Muscle of leg (tissue), 11 donors: Measurements from ENCODE around the gene KCP. TPM values are rescaled to one million over a fixed set of nuclear protein-coding genes. Genes with fewer than 3 reads are reported as not detected.
A peak's percentile ranks its signal among the peaks of the same experiment; 100 is the strongest.

Source experiments
- DNase-seq: peaks from one replicate; pipeline ENCODE4 v3.0.0; 2013
- H3K27ac ChIP-seq: one replicate; pipeline ENCODE4 v1.5.1; 2013; ENCODE audit warnings: mild to moderate bottlenecking, low read length, control low read depth
- H3K27me3 ChIP-seq: one replicate; pipeline ENCODE4 v1.6.1; 2013; ENCODE audit warnings: low read length; ENCODE audit not compliant: control insufficient read depth, insufficient read depth
- H3K36me3 ChIP-seq: one replicate; pipeline ENCODE4 v1.6.1; 2013; ENCODE audit warnings: low read length; ENCODE audit not compliant: control insufficient read depth, insufficient read depth
- H3K4me1 ChIP-seq: one replicate; pipeline ENCODE4 v1.6.1; 2013; ENCODE audit warnings: low read length; ENCODE audit not compliant: control insufficient read depth, insufficient read depth
- H3K4me3 ChIP-seq: one replicate; pipeline ENCODE4 v1.5.1; 2013; ENCODE audit warnings: low read length, control low read depth
- H3K9me3 ChIP-seq: replicated peaks from 2 replicates; pipeline ENCODE4 v1.6.1; 2013; ENCODE audit warnings: low read depth, low read length; ENCODE audit not compliant: control insufficient read depth
- WGBS: methylation state at CpG from one replicate; pipeline ENCODE4 v1.1.5; 2013; ENCODE audit warnings: missing lambda C conversion rate; ENCODE audit not compliant: insufficient coverage; 5-methylcytosine and 5-hydroxymethylcytosine counted together
- polyA plus RNA-seq, 8 donors: library from polyadenylated mRNA; unstranded; fragments of 120-200 nt; gene quantifications; one replicate each; pipeline versions ENCODE4 v1.2.1 to v1.2.3, GENCODE V29; 2013; ENCODE audit warnings: inconsistent platforms in 1 of 8, low replicate concordance in 1 of 8; ENCODE audit not compliant: insufficient read length in 8 of 8, insufficient read depth in 1 of 8
- total RNA-seq: library from RNA; stranded (reverse); fragments of 120-200 nt; gene quantifications from one replicate; pipeline ENCODE4 v1.2.4, GENCODE V29; 2013

The KCP gene
- total and polyA plus RNA-seq, 9 donors: 0.50 to 1.8 (median 1.1) TPM

DNA sequence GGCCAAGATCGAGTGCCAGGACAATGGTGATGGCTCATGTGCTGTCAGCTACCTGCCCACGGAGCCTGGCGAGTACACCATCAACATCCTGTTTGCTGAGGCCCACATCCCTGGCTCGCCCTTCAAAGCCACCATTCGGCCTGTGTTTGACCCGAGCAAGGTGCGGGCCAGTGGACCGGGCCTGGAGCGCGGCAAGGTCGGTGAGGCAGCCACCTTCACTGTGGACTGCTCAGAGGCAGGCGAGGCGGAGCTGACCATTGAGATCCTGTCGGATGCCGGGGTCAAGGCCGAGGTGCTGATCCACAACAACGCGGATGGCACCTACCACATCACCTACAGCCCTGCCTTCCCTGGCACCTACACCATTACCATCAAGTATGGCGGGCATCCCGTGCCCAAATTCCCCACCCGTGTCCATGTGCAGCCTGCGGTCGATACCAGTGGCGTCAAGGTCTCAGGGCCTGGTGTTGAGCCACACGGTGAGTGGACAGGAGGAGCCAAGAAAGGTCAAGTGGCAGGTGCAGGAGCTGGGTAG is 65.7 kb downstream of the KCP start:
- DNase-seq: no peak
- Histone ChIP-seq H3K27me3 (no peaks in the 10 kb centered on the region), H3K27ac (peak overlapping the region; percentile 59), H3K4me1 (no peaks in the 10 kb centered on the region), H3K36me3 (peaks cover 99% of the 10 kb centered on the region), H3K9me3 (no peaks in the 10 kb centered on the region), H3K4me3 (no peak overlapping the region)
- WGBS: 95% methylated on average over 19 of the region's 25 CpGs

- 94% methylated on average over 17 of the region's 17 CpGs for WGBS
These were observed 66.4 kb downstream of the KCP start for GRCh38 chr7:128843938-128844621.

DNA sequence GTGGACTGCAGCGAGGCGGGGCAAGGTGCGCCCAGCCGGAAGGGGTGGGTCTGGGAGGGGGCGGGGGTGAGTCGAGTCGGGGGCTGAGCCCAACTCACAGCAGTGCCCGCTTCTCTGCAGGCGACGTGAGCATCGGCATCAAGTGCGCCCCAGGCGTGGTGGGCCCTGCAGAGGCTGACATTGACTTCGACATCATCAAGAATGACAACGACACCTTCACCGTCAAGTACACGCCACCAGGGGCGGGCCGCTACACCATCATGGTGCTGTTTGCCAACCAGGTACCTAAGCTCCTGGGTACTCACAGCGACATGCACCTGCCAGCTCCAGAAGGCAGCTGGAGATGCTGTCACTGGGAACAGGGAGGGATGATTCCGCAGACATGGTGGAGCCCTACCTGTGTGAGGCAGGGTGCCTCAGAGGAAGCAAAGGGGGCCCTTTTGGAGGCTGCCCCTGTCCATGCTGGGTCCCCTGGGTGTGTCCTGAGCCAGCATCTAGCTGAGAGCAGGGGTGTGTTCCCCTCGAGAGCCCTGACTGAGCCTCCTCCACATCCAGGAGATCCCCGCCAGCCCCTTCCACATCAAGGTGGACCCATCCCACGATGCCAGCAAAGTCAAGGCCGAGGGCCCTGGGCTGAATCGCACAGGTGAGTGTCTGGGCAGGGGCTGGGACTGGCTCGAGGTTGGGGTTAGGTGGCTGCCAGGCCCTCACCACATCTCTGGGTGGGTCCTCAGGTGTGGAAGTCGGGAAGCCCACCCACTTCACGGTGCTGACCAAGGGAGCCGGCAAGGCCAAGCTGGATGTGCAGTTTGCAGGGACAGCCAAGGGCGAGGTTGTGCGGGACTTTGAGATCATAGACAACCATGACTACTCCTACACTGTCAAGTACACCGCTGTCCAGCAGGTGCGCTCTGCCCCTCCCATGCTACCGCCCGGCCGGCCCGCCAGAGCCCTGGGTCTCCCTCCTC is 67.6 kb downstream of the KCP start:
- no peak for DNase-seq
- Histone ChIP-seq H3K36me3 (peaks cover 99% of the 10 kb centered on the region), H3K4me1 (peaks cover 10% of the 10 kb centered on the region), H3K9me3 (no peaks in the 10 kb centered on the region), H3K4me3 (no peak overlapping the region), H3K27ac (no peak overlapping the region), H3K27me3 (no peaks in the 10 kb centered on the region)
- WGBS: 91% methylated on average over 32 of the region's 38 CpGs

More at GRCh38 chr7:128843938-128844621, 66.4 kb downstream of the KCP start:
- Histone ChIP-seq H3K27ac (peak overlapping the region; percentile 6), H3K36me3 (peaks cover 99% of the 10 kb centered on the region), H3K27me3 (no peaks in the 10 kb centered on the region), H3K4me1 (peaks cover 3% of the 10 kb centered on the region), H3K4me3 (no peak overlapping the region), H3K9me3 (no peaks in the 10 kb centered on the region)
- no peak for DNase-seq

DNA sequence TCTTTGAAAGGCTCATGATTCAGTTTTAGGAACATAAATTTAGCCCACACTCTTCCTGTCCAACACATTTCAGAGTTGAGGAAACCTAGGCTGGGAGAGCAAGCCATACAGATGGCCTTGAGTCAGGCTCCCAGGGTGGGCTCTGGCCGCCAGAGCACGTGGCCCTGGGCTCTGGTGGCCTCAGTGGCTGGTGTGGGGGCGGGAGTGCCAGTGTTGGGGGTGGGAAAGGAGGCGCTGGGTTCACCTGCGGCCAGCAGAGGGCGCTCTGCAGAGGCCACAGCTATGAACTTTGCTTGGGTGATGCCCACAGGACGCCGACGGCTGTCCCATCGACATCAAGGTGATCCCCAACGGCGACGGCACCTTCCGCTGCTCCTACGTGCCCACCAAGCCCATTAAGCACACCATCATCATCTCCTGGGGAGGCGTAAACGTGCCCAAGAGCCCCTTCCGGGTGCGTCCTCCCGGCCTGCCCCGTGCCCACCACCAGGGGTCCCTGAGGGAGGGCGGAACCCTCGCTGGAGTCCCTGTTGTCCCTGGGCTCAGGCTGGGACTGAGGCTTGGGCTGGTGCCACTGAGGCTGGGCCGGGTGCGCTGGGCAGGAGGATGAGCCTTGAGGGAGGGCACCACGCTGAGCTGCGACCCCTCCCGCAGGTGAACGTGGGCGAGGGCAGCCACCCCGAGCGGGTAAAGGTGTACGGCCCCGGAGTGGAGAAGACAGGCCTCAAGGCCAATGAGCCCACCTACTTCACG is 68.4 kb downstream of the KCP start:
- H3K36me3 ChIP-seq: peaks cover 99% of the 10 kb centered on the region
- no peaks in the 10 kb centered on the region for H3K9me3 ChIP-seq
- 56% methylated on average over 31 of the region's 35 CpGs for WGBS
- no peaks in the 10 kb centered on the region for H3K27me3 ChIP-seq
- H3K4me3 ChIP-seq: no peak overlapping the region
- peaks cover 18% of the 10 kb centered on the region for H3K4me1 ChIP-seq
- H3K27ac ChIP-seq: peak overlapping the region; percentile 3
- DNase-seq: no peak

GRCh38 chr7:128841171-128841690 is 69.3 kb downstream of the KCP start:
- WGBS: 88% methylated on average over 17 of the region's 17 CpGs
- H3K36me3 ChIP-seq: peaks cover 98% of the 10 kb centered on the region
- no peak for DNase-seq

DNA sequence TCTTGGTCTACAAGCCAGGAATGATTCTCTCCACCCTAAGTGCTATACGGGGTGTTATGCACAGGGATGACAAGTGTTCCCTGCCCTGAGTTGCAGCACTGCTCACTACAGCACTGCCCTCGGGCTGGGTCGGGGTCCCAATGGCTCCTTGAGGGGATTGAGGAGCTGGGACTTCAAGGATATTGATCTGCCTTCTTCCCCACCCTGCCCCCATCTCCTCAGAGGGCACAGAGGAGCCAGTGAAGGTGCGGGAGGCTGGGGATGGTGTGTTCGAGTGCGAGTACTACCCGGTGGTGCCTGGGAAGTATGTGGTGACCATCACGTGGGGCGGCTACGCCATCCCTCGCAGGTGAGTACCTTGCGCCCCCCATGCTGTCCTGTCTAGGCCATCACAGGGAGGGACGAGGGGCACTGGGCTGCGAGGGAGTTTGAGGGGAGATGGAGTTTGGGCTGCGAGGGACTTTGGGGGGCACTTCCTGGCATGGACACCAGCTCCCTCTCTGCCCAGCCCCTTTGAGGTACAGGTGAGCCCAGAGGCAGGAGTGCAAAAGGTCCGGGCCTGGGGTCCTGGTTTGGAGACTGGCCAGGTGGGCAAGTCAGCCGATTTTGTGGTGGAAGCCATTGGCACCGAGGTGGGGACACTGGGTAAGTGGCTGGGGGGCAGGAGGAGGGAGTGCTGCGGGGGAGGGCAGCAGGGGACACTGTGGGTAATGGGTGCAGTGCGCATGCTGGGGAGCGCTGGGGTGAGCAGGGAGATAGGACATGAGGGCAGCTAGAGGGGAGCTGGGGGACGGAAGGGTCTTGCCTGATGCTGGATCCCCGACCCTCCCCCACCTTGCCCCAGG is 70.0 kb downstream of the KCP start:
- WGBS: 85% methylated on average over 17 of the region's 23 CpGs
- no peak for DNase-seq
- peak overlapping the region; percentile 29 for H3K27ac ChIP-seq

More at GRCh38 chr7:128841171-128841690, 69.3 kb downstream of the KCP start:
- Histone ChIP-seq H3K9me3 (no peaks in the 10 kb centered on the region), H3K4me3 (no peak overlapping the region), H3K27me3 (no peaks in the 10 kb centered on the region), H3K27ac (peak overlapping the region; percentile 25), H3K4me1 (peaks cover 27% of the 10 kb centered on the region)

DNA sequence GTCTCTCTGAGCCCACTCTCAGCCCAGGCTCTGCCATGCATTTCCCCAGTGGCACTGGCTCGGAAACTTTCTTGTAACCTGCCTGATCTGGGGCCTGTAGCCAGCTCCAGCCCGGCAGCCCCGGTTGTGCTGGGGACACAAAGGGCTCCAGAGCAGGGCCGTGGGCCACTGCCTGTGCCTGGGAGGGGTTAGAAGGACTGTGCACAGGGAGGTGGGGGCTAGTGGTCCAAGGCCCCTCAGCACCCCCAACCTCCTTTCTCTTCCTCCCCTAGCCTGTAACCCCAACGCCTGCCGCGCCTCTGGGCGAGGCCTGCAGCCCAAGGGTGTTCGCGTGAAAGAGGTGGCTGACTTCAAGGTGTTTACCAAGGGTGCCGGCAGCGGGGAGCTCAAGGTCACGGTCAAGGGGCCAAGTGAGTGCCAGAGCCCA is 70.7 kb downstream of the KCP start:
- no peak overlapping the region for H3K4me3 ChIP-seq
- H3K9me3 ChIP-seq: no peaks in the 10 kb centered on the region
- peak overlapping the region; percentile 13 for H3K27ac ChIP-seq
- peaks cover 98% of the 10 kb centered on the region for H3K36me3 ChIP-seq
- 88% methylated on average over 10 of the region's 13 CpGs for WGBS
- H3K4me1 ChIP-seq: peaks cover 41% of the 10 kb centered on the region
- H3K27me3 ChIP-seq: no peaks in the 10 kb centered on the region
- DNase-seq: no peak

More for the DNA sequence above, 70.0 kb downstream of the KCP start:
- Histone ChIP-seq H3K4me1 (peaks cover 34% of the 10 kb centered on the region), H3K36me3 (peaks cover 98% of the 10 kb centered on the region), H3K4me3 (no peak overlapping the region), H3K27me3 (no peaks in the 10 kb centered on the region), H3K9me3 (no peaks in the 10 kb centered on the region)

GRCh38 chr7:128838981-128839731 is 71.4 kb downstream of the KCP start:
- H3K4me1 ChIP-seq: peaks cover 45% of the 10 kb centered on the region
- no peak for DNase-seq
- no peak overlapping the region for H3K4me3 ChIP-seq
- H3K27me3 ChIP-seq: no peaks in the 10 kb centered on the region
- peaks cover 95% of the 10 kb centered on the region for H3K36me3 ChIP-seq
- peak overlapping the region; percentile 35 for H3K27ac ChIP-seq
- no peaks in the 10 kb centered on the region for H3K9me3 ChIP-seq
- WGBS: 82% methylated on average over 17 of the region's 17 CpGs
